Glutamatergic neuron (in vitro differentiated cells): Measurements from ENCODE around the gene RSAD2. TPM values are rescaled to one million over a fixed set of nuclear protein-coding genes. Genes with fewer than 3 reads are reported as not detected.

ENCODE experiments used
- DNase-seq: peaks from one replicate; pipeline ENCODE4 v3.0.0; 2022
- H3K27ac Mint-ChIP-seq: one replicate; pipeline ENCODE4 v1.8.0; 2020; ENCODE audit warnings: mild to moderate bottlenecking, mixed read lengths, inconsistent platforms; ENCODE audit not compliant: unreplicated experiment
- H3K27me3 Mint-ChIP-seq: one replicate; pipeline ENCODE4 v1.8.0; 2020; ENCODE audit warnings: mild to moderate bottlenecking, moderate library complexity, mixed read lengths, inconsistent platforms; ENCODE audit not compliant: unreplicated experiment
- H3K36me3 Mint-ChIP-seq: one replicate; pipeline ENCODE4 v1.8.0; 2020; ENCODE audit warnings: mild to moderate bottlenecking, mixed read lengths, inconsistent platforms; ENCODE audit not compliant: unreplicated experiment
- H3K4me1 Mint-ChIP-seq: one replicate; pipeline ENCODE4 v1.8.0; 2020; ENCODE audit warnings: mild to moderate bottlenecking, low read depth, mixed read lengths, inconsistent platforms; ENCODE audit not compliant: unreplicated experiment
- H3K4me3 Mint-ChIP-seq: one replicate; pipeline ENCODE4 v1.8.0; 2020; ENCODE audit warnings: mild to moderate bottlenecking, mixed read lengths, inconsistent platforms; ENCODE audit not compliant: unreplicated experiment
- H3K9me3 Mint-ChIP-seq: one replicate; pipeline ENCODE4 v1.8.0; 2020; ENCODE audit warnings: mild to moderate bottlenecking, moderate library complexity, mixed read lengths, inconsistent platforms; ENCODE audit not compliant: unreplicated experiment
- total RNA-seq: library from RNA; stranded (reverse); fragmentation: NEBNext Ultra II Directional; extraction: Animal tissue kit (Norgen Biotek cat#: 25700); gene quantifications from one replicate; pipeline ENCODE4 v1.2.1, GENCODE V29; 2021; ENCODE audit not compliant: unreplicated experiment
- TF ChIP-seq, protein P1 (sequence below): fragments of 200-600 bp; sonication (generic); IDR thresholded peaks from one replicate; pipeline ENCODE4 v1.5.0; 2021; ENCODE audit not compliant: partially characterized antibody, unreplicated experiment

RSAD2 gene
- total RNA-seq, 1 donor from 2014 or later = not detected

DNA sequence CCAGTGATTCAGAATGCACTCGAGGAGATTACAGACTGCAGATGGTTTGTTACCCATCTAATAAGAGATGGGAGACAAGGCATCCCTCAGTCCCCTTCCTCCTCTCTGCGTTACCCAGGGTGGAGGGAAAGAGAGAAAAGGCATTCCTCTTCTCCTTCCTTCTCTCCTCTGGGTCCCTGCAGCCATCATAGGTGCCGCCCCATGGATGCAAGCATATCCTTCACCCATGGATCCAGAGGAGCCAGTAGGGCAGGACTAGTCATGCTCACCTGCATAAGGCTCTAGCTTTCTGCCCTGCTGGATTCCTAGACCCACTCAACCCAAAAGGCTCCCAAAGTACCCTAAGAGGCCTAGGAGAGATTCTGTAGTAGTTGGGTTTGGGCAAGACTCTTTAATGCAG, 32.3 kb upstream of the RSAD2 start:
- H3K4me3 Mint-ChIP-seq = no peak overlapping the region
- H3K4me1 Mint-ChIP-seq = no peaks in the 10 kb centered on the region
- peaks cover 13% of the 10 kb centered on the region for H3K9me3 Mint-ChIP-seq
- no peak for DNase-seq
- H3K27ac Mint-ChIP-seq = no peak overlapping the region
- no peaks in the 10 kb centered on the region for H3K27me3 Mint-ChIP-seq
- TF ChIP-seq, protein P1, sequence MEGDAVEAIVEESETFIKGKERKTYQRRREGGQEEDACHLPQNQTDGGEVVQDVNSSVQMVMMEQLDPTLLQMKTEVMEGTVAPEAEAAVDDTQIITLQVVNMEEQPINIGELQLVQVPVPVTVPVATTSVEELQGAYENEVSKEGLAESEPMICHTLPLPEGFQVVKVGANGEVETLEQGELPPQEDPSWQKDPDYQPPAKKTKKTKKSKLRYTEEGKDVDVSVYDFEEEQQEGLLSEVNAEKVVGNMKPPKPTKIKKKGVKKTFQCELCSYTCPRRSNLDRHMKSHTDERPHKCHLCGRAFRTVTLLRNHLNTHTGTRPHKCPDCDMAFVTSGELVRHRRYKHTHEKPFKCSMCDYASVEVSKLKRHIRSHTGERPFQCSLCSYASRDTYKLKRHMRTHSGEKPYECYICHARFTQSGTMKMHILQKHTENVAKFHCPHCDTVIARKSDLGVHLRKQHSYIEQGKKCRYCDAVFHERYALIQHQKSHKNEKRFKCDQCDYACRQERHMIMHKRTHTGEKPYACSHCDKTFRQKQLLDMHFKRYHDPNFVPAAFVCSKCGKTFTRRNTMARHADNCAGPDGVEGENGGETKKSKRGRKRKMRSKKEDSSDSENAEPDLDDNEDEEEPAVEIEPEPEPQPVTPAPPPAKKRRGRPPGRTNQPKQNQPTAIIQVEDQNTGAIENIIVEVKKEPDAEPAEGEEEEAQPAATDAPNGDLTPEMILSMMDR = no peak
- peaks cover 34% of the 10 kb centered on the region for H3K36me3 Mint-ChIP-seq

DNA sequence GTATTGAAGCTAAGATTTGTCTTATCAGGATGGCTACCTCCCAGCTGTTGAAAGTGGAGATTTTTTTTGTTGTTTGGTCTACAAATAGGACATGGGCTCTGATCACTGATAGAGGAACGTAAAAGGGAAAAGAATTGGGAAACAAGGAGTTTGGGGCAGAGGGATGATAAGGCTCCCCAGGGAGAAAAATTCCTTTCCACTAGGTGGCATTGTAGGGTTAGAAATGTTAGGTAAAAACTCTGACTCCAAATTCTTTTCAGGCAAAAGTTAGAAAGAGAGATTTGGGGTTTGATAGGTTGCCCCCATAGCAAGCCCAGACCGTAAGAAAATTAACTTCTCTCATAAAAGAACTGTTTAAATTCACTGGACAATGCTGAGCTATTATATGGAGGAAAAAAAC, 31.7 kb upstream of the RSAD2 start:
- H3K27me3 Mint-ChIP-seq = no peaks in the 10 kb centered on the region
- no peak overlapping the region for H3K4me3 Mint-ChIP-seq
- no peak overlapping the region for H3K27ac Mint-ChIP-seq
- TF ChIP-seq, protein P1 = no peak
- no peaks in the 10 kb centered on the region for H3K4me1 Mint-ChIP-seq
- peaks cover 34% of the 10 kb centered on the region for H3K36me3 Mint-ChIP-seq
- DNase-seq = no peak
- peaks cover 13% of the 10 kb centered on the region for H3K9me3 Mint-ChIP-seq

DNA sequence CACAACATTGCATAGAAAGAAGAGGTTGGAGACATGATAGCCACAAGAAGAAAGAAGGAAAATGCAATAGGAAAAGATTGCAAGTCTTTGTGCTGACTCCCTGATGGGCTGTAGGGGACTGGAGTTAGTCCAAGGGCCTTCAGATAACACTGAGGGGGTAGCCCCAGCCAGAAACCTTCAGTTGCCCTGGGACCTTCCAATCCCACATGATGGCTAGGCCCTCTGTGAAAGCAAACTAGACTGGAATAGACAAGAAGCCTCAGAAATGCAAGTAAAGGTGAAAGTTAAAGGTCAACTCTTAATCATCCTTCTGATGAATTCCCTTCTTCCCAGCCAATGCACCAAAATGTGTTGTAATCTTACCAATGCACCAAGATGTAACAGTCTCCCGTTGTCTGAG, 31.0 kb upstream of the RSAD2 start:
- Mint-ChIP-seq H3K4me1 (no peaks in the 10 kb centered on the region), H3K27ac (no peak overlapping the region), H3K27me3 (no peaks in the 10 kb centered on the region), H3K4me3 (no peak overlapping the region), H3K36me3 (peaks cover 34% of the 10 kb centered on the region), H3K9me3 (peaks cover 13% of the 10 kb centered on the region)
- DNase-seq = no peak
- TF ChIP-seq, protein P1 = no peak

DNA sequence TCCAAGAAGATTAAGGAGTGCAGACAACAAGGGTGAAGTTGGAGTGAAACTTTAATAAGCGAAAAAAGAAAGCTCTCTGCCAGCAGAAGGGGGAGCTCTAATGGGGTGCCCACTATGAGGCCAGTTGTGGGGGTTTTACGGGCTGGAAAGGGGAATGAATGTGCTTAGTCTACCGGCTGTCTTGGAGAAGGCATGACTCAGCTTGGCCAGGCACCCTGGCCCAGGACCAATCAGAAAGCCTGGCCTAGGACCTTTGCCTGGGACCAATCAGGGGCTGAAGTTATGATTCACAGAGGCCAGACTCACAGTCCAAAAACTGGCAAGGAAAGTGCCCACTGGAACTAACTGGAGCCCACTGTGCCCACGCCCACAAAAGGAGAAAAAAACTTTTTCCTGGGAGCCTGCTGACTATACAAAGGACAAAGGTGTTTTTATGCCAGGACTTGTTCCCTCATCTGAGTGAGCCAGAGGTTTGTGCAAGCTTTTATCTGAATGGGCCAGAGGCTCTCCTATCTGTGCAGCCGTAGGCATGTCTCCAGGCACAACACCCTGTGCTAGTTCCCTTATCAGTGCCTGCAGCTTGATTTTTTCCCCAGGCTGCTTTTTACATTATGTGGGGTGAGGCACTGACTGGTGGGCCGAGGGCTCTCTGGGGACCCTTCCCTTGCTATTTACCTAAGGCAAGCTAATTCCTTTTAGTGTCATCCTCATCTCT, 30.5 kb upstream of the RSAD2 start:
- TF ChIP-seq, protein P1 = no peak
- H3K27me3 Mint-ChIP-seq = no peaks in the 10 kb centered on the region
- peaks cover 13% of the 10 kb centered on the region for H3K9me3 Mint-ChIP-seq

DNA sequence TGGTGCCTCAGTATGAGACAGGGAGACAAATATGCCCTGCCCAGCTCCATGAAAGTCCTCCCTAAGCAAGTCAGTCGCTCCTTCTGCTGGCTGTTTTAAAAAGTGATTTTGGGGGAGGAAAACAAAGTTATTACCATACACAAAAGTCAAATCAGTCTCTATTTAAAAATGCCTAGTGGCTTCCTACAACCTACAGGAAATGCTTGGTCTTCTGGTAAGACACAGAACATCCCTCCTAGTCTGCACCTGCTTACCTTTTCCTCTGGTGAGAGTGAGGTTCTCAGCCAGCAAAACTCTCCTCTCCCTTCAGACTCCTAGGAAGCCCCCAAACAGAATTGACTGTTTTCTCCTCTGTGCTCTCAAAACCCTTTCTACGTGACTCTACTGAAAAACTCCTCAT, 25.4 kb upstream of the RSAD2 start:
- peaks cover 4% of the 10 kb centered on the region for H3K36me3 Mint-ChIP-seq
- DNase-seq = no peak

More for the DNA sequence above, 30.5 kb upstream of the RSAD2 start:
- no peaks in the 10 kb centered on the region for H3K4me1 Mint-ChIP-seq
- H3K36me3 Mint-ChIP-seq = peaks cover 34% of the 10 kb centered on the region
- DNase-seq = no peak
- no peak overlapping the region for H3K27ac Mint-ChIP-seq
- no peak overlapping the region for H3K4me3 Mint-ChIP-seq

More for the DNA sequence above, 25.4 kb upstream of the RSAD2 start:
- Mint-ChIP-seq H3K27ac (no peak overlapping the region), H3K4me1 (no peaks in the 10 kb centered on the region), H3K9me3 (no peaks in the 10 kb centered on the region), H3K4me3 (no peak overlapping the region), H3K27me3 (no peaks in the 10 kb centered on the region)
- TF ChIP-seq, protein P1 = no peak
